ENCODE data around the gene HSD3B2. TPM values are rescaled to one million over a fixed set of nuclear protein-coding genes. Genes with fewer than 3 reads are reported as not detected.
"Not testable (repeated sequence)": the region's sequence is repeated elsewhere in the genome, so short reads cannot be mapped to it uniquely, and the experiment has no call there.

HSD3B2 gene
- total and polyA plus RNA-seq, 10 donors = 0.06 TPM; not detected in 9

GRCh38 chr1:119374208-119374874, 40.6 kb upstream of the HSD3B2 start:
- Histone ChIP-seq H3K9me3 (peaks cover 0 to 5% (median 0%) of the 10 kb centered on the region in 8 donors), H3K4me1 (peaks cover 0 to 12% (median 2%) of the 10 kb centered on the region in 6 donors), H3K27me3 (replicated peaks in 1 of 7) (peaks cover 0 to 7% (median 0%) of the 10 kb centered on the region in 7 donors), H3K36me3 (no peaks in the 10 kb centered on the region), H3K4me3 (no peak overlapping the region), H3K27ac (peak overlapping the region in 1 of 8 donors; percentile 10)
- WGBS, 5 donors = 26 to 49% (median 34%) methylated on average over 4 of the region's 4 CpGs
- DNase-seq = no peak
- intact Hi-C loops (cut with DNase I; ENCODE audit: low total_unique reads) = no loop called here
- no peak for TF ChIP-seq CTCF (IDR thresholded peaks at IDR 0.05 in 8 of 11, conservative IDR thresholded peaks at IDR 0.05 in 3 of 11)
- TF ChIP-seq POLR2A (IDR thresholded peaks at IDR 0.05) = no peak
- TF ChIP-seq POLR2AphosphoS5 (IDR thresholded peaks at IDR 0.05) = no peak

- Histone ChIP-seq H3K36me3 (no peaks in the 10 kb centered on the region), H3K4me1 (peaks cover 0 to 12% (median 2%) of the 10 kb centered on the region in 6 donors), H3K27ac (no peak overlapping the region), H3K4me3 (no peak overlapping the region), H3K9me3 (peaks cover 0 to 5% (median 0%) of the 10 kb centered on the region in 8 donors), H3K27me3 (replicated peaks in 1 of 7) (peaks cover 0 to 7% (median 0%) of the 10 kb centered on the region in 7 donors)
- intact Hi-C loops (cut with DNase I; ENCODE audit: low total_unique reads) = no loop called here
- 82 to 92% (median 91%) methylated on average over 1 of the region's 1 CpG for WGBS, 5 donors
- TF ChIP-seq CTCF (IDR thresholded peaks at IDR 0.05 in 8 of 11, conservative IDR thresholded peaks at IDR 0.05 in 3 of 11) (no peak), POLR2A (IDR thresholded peaks at IDR 0.05) (no peak), POLR2AphosphoS5 (IDR thresholded peaks at IDR 0.05) (no peak)
- DNase-seq = no peak
Observed at GRCh38 chr1:119375366-119375765, 39.6 kb upstream of the HSD3B2 start.

DNA sequence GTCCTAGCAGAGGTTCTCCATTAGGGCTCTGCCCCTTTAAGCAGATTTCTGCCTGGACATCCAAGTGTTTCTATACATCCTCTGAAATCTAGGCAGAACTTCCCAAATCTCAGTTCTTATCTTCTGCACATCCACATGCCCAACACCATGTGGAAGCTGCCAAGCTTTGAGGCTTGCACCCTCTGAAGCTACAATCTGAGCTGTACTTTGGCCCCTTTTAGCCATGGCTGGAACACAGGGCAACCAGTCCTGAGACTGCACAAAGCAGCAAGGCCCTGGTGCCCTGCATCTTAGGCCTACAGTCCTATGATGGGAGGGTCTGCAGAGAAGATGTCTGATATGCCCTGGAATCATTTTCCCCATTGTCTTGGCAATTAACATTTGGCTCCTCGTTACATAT, 38.4 kb upstream of the HSD3B2 start:
- TF ChIP-seq POLR2A (IDR thresholded peaks at IDR 0.05) (no peak), CTCF (IDR thresholded peaks at IDR 0.05 in 8 of 11, conservative IDR thresholded peaks at IDR 0.05 in 3 of 11) (no peak), POLR2AphosphoS5 (IDR thresholded peaks at IDR 0.05) (no peak)
- intact Hi-C loops (cut with DNase I; ENCODE audit: low total_unique reads) = no loop called here
- no peak overlapping the region for H3K27ac ChIP-seq
- WGBS, 5 donors = 71 to 82% (median 77%) methylated on average over 1 of the region's 1 CpG
- peaks cover 0 to 12% (median 2%) of the 10 kb centered on the region in 6 donors for H3K4me1 ChIP-seq
- H3K9me3 ChIP-seq = peaks cover 0 to 5% (median 0%) of the 10 kb centered on the region in 8 donors
- H3K36me3 ChIP-seq = no peaks in the 10 kb centered on the region
- no peak overlapping the region for H3K4me3 ChIP-seq
- no peak for DNase-seq
- peaks cover 0 to 7% (median 0%) of the 10 kb centered on the region in 7 donors for H3K27me3 ChIP-seq (replicated peaks in 1 of 7)

GRCh38 chr1:119377594-119377993, 37.4 kb upstream of the HSD3B2 start:
- H3K27me3 ChIP-seq (replicated peaks in 1 of 7); H3K27ac ChIP-seq; H3K9me3 ChIP-seq; DNase-seq; H3K36me3 ChIP-seq; intact Hi-C loops (cut with DNase I; ENCODE audit: low total_unique reads); H3K4me3 ChIP-seq: not testable (repeated sequence)
- H3K4me1 ChIP-seq = peaks cover 0 to 12% (median 2%) of the 10 kb centered on the region in 6 donors
- WGBS, 5 donors = 78 to 91% (median 85%) methylated on average over 2 of the region's 2 CpGs
